Activated T-helper 9 cell treated with anti-CD3 and anti-CD28 coated beads, Interleukin-2, amount 50 U/mL, for 16 hours (primary cell): Measurements from ENCODE around the gene GCN1.

Source experiments
- DNase-seq: peaks from one replicate; pipeline ENCODE4 v3.0.0-alpha.2; 2020; ENCODE audit warnings: low read depth

The GCN1 gene

DNA sequence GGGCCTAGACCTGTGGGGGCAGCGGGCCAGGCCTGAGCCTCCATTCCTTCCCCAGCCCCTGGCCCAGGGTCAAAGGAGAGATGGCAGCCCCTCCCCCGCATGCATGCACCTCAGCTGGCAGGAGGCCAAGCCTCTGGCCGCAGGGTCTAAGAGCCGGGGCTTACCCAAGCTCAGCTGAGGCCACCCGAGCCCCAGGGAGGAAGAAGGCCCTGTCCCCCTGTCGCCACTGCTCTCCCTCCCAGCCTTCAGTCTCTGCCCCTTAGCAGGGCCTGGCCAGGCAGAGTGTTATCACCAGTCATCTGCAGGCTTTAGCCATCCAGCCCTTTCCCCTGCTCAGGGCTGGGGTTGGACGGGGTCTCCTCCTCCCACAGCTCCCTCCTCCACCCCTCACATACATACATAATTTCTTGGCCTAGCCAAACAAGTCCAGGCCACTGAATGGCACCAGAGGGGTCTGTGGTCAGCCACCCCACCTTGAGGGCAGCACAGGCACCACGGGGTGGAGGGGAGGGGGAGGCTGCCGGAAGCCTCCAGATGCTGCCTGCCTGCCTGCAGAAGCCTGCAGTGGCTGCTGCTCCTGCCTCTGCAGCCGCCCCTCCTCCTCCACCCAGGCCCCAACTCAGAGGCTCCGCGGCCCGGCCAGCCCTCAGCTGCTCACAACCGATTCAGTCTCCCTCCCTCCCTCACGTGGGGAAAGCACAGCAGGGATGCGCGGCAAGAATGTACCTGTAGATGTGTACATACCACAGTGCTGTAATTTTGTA, 100.7 kb downstream of the GCN1 start:
- DNase-seq = no peak

DNA sequence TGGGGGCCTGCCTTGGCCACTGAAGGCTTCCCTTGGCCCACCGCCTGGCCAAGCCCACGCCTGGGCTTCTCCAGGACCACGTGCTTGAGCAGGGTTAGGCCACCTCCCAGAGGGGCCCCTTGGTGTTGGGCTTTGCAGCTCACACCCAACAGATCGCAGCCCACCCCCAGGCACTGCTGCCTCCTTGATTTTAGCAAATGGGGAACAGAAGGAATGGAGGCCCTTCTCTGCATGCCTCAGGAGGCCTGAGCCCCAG, 101.3 kb downstream of the GCN1 start:
- DNase-seq = no peak

DNA sequence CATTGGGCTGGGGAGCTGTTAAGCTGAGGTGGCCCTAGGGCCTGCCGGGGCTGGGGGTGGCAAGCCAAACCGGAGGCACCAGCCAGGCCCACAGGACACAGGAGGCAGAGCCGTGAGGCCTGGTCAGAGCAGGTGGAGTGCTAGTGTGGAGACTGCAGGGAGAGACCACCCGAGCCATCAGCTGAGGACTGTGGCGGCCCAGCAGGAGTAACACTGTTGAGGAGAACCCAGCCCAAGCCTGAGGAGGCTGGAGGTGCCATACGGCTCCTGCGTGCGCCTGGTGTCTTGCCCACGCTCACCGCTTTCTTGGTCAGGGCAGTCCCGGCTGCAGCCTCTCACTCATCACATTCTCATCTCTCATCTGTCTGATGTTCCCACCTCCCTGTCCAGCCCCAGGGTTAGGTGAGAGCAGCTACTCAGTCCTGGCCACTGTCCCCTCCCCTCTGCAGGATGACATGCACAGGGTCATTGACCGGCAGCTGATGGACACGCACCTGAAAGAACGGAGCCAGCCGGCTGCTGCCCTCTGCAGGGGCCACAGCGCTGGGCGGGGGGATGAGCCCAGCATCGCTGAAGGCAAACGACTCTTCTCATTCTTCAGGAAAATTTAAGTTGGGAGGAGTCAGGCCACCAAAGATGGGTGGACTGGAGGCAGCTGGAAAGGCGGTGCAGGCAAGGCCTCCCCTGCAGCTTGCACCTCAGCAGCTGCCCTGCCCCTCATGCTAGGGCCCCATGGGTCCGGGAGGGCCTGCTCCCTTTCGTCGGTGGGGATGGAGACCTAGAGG, 101.8 kb downstream of the GCN1 start:
- DNase-seq = no peak

DNA sequence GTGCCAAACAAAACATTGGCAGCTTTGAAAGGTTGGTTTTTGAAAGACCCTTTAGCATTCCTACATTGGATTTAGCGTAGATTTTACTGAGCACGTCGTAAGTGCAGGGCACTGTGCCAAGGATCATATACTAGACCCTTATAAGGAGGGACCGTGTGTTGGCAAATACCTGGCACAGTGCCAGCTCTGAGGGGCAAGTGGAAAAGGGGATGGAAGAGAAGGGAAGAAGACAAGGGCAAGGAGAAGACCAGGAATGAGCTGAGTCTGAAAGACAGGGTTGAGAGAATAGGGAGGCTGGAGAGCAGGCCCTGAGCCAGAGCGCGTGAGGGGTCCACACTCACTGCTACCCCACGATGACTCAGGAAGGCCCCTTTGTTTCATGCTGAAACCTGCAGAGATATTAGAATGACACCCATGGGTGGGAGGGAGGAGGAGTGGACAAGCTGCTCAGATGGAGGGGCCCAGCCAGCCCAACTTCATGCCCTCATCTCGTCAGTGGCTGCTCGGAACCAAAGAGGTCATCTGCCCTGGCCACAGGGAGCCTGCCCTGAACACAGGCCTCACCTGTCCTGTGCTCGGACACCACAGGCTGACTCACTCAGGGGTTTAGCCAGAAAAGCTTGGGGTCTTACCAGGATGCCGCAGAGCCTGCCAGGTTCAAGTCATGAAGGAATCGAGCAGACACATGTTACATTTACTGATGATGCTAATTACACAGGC, 103.0 kb downstream of the GCN1 start:
- no peak for DNase-seq

DNA sequence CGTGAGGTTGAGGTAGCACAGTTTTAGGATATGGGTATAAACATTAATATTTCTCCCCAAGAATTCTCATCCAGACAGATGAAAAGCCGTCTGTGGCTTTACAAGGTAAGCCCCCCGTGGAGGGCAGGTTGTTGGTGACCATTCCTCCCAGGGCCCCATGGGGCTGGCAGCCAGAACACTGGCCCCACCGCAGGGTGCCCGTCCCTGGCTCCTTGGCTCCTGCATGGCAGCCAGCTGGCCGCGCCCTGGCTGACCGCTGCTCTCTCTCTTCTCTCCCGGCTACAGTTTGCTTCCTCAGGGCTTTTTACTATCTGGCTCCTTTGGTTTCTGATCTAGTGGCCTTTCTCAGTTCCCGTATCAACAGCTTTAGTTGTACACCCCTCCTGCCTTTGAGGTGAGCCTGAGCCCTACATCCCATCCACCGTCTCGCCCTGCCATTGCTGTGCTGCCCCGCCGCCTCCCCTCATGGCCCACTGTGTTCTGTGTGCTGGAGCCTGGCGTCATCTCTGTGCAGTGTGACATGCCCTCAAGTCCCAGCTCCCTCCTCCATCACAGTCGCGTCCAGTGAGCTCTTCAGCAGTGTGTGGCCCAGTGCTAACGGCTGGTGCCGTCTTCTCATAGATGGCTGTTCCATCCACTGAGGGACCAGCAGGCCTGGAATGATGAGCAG, 103.8 kb downstream of the GCN1 start:
- no peak for DNase-seq

DNA sequence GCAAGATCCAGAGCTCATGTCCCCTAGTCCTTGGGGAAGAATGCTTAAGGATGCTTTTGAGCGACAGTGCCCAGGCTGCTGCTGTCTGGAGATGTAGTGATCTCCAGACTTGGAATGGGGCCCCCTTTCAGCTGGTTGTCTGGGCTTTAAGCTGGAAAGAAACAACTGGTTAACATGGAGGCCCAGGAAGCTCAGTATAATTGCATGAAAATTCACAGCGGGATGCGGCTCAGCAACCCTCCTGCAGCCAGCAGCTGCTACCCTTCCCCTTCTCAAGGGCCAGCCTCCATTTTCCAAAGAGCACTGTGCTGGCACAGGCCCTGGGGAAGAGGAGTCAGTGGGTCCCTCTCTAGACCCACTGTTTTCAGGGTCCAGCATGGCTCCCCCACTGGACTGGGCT, 104.3 kb downstream of the GCN1 start:
- no peak for DNase-seq

DNA sequence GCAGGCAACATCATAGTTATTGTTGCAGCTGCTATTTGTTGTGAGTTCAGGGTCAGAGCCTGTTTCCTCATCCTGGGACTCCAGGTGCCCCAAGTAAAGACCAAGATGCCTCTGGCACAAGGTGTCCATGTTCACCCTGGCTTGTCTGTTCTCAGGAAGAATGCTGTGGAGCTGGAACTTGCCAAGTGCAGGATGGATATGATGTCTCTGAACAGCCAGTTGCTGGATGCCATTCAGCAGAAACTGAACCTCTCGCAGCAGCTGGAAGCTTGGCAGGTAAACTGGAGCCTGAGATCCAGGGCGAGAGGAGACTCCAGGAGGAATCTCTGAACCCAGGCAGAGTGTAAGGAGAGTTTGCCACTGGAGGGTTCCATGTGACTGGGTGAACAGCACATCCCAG, 104.7 kb downstream of the GCN1 start:
- DNase-seq = no peak

DNA sequence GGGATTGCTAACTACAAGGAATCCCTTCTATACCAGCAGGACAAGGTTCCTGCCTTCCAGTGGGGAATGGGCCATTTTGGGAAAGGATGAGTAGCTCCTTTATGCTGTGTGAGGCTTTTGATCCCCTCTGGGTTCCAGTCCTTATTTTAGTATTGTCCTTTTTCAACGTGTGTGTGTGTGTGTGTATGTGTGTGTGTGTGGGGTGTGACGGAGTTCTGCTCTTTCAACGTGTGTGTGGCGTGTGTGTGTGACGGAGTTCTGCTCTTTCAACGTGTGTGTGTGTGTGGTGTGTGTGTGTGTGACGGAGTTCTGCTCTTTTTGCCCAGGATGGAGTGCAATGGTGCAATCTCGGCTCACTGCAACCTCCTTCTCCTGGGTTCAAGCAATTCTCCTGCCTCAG, 105.4 kb downstream of the GCN1 start:
- DNase-seq = no peak

DNA sequence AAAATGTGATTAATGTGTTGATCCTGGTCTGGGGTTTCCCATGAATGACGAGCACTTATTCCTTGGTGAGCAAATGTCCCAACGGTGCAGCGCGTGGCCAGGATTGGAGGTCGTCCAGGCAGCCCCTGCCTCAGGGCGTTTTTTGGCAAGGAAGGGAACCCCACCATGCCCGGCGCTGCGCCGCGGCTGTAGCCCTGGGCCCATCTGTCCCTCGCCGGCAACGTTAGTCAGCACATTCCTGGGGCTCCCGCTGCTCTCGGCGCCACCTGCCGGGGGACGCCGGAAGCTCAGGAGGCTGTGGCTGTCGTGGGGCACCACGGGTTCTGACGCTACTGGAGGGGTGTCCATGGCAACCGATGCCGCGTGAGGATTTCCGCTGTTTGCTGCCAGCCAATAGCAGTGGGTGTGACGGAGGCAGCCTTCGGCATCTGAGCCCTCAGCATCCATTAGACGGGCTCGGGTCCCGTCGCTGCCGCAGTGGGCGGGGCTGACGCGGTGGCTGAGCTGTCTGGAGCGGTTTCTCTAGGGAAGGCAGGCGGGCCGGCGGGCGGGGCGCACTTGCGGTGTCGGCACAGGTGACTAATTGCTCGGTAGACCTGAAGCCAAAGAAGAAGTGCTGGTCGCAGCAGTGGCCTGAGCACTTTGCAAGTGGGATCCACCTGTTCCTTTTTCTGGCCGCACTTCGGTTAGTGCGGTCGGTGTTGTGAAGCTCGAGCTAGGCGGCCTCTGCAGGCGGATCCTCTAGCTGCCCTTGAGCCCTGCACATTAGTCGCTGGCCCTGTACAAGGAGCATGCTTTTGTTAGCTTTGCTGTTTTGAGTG, 107.5 kb downstream of the GCN1 start:
- DNase-seq = peak; percentile 99

DNA sequence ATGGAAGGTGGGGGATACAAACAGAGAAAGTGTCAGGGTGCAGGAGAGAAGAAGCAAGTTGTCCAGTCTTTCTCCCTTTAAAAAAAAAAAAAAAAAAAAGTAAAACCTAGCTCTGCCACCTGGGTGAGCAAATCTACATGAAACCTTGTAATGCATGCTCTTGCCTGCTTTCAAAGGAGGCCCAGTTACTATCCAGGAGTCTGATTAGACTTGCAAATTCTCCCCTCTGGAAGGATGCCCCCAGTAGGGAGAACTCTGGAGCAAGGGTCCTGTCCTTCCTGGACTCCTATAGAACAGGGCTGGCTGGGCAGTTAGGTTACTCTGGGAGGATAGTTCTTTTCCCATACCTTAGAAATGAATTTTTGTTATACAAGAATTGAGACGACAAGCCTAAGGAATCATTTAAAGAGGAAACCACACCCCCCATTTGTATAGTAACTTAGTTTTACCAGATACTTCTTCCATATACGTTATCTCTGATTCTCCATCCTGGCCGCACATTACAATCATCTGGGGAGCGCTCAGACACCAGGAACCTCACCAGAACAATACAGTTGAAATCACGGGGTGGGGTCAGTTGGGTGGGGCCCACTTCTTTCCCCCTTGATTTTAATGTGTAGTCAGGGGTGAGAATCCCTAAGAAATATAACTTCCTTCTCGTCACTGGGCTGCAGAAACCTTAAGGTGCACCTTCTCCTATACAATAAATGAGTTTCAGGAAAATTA, 108.4 kb downstream of the GCN1 start:
- no peak for DNase-seq

DNA sequence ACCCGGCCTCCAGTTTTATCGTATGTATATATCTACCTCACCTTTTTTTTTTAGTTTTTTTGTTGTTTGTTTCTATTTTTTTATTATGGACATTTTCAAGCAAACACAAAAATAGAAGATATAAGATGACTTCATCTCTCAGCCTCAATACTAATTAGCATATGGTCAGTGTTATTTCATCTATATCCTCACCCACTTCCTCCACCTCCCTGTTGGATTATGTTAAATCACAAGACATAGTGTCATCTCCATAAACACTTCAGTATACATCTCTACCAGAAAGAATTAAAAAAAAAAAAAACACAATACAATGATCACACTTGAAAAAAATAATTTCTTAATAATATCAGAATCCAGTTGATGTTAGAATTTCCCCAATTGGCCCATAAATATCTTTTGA, 112.9 kb downstream of the GCN1 start:
- no peak for DNase-seq

DNA sequence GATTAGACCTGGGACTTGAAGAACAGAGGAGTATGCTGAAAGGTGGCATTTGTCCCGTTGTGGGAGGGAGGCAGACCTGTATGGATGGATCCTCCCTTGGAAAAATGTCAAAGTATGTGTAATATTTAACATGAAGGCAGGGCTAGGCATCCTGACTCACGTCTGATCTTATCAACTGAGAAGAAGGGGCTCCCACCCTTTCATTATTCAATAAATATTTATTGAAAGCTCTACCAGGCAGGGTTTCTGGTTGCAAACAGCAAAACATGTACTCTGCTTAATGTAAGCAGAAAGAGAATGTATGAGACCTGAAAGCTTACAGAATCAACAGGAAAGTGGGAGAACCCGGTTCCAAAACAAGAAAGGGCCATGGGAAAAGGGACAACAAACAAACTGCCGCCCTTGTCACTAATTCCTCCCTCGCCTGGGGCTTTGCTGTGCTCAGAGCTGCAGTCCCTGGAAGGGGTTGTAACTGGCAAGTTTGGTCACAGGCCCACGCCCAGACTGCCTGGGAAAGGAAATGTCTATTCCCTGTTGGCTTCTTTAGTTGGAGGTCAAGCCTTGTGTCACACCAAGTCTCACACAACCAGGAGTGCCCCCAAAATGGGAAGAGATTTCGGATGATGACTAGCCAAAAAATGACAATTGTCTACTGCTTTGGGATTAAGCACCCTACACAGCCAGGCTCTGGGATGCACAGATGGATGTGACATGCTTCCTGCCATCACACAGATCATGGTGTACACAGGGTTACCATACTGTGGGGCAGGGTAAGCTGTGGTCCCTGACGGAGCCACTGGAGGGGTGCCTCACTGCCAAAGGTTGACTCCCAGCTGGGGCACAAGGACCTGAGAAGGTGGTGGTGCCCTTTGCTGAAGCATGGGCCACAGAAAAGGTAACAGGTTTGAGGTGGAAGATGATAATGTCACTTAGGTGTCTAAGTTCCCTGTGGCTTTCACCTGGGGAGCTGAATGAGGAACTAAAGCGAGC, 114.8 kb downstream of the GCN1 start:
- no peak for DNase-seq

DNA sequence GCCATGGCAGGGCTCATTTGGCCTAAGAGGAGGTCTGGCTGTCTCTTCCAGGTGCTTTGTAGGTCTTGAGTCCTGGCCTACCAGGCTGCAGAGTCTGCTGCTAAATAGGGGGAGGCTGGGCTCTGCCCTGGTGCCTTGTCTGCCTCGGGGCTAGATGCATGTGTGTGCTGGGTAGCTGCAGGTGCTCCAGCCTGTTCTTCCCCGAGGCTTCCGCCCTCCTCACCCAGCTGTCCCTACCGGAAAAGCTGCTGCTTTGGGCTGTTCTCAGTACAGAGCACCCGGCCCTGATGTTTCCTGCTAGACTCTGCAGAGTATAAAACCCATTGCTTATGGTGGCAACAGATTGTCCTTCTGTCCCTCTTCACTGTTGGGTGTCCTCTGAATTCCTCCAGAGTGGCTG, 115.6 kb downstream of the GCN1 start:
- DNase-seq = no peak

DNA sequence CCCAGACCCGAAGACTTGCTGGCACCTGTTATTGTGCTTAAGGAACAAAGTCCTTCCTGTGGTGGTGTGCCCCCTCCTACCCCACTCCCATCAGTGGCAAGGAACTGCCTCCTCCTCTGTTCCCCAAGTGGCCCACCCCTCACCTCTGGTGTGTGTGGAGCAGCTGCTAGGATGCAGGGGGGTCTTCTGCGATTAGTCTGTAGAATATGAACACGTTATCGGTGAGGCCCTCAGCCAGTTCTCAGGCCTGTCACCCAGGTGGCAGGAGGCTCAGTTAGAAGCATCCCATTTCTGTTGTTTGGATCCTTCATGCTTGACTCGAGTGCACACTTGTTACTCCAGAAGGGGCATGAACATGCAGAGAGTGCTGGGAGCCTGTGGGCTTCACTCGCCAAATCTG, 117.3 kb downstream of the GCN1 start:
- DNase-seq = no peak
